OCI-LY3 (cell line): ENCODE data around the gene AGER.
A peak's percentile ranks its signal among the peaks of the same experiment; 100 is the strongest.

ENCODE experiments used
- H2AFZ ChIP-seq: fragments of 200-600, 300-600 bp; shearing (Covaris generic); 2 replicates; pipeline ENCODE4 v1.6.0; 2014; ENCODE audit warnings: antibody characterized with exemption, low read depth, low read length
- H3K27ac ChIP-seq: fragments of 200-600, 300-600 bp; sonication (generic); 2 replicates; pipeline ENCODE4 v1.5.1; 2014; ENCODE audit warnings: mild to moderate bottlenecking, low read length, moderate library complexity, mixed read lengths
- H3K27me3 ChIP-seq: fragments of 200-600, 300-600 bp; sonication (generic); 2 replicates; pipeline ENCODE4 v1.6.1; 2014; ENCODE audit warnings: low read depth, low read length, mixed read lengths
- H3K36me3 ChIP-seq: fragments of 200-600, 300-600 bp; sonication (generic); replicated peaks from 2 replicates; pipeline ENCODE3; 2014; ENCODE audit warnings: low read depth, low read length, mixed read lengths
- H3K4me1 ChIP-seq: fragments of 300-600, 200-600 bp; sonication (generic); 2 replicates; pipeline ENCODE4 v1.6.1; 2014; ENCODE audit warnings: low read length, mixed read lengths
- H3K4me2 ChIP-seq: fragments of 200-600, 300-600 bp; sonication (generic); 2 replicates; pipeline ENCODE4 v1.6.1; 2014; ENCODE audit warnings: low read length, mixed read lengths
- H3K4me3 ChIP-seq: fragments of 300-600, 200-600 bp; sonication (generic); 2 replicates; pipeline ENCODE4 v1.5.1; 2014; ENCODE audit warnings: antibody characterized with exemption, mild to moderate bottlenecking, low read length, moderate library complexity
- H3K79me2 ChIP-seq: fragments of 300-600, 200-600 bp; shearing (Covaris generic); 2 replicates; pipeline ENCODE4 v1.6.1; 2014; ENCODE audit warnings: mild to moderate bottlenecking, low read length, mixed read lengths
- H3K9ac ChIP-seq: fragments of 300-600, 200-600 bp; shearing (Covaris generic); 2 replicates; pipeline ENCODE4 v1.6.0; 2014; ENCODE audit warnings: mild to moderate bottlenecking, low read length, moderate library complexity
- H3K9me3 ChIP-seq: fragments of 200-600, 300-600 bp; shearing (Covaris generic); 2 replicates; pipeline ENCODE4 v1.6.1; 2014; ENCODE audit warnings: low read length, mixed read lengths; ENCODE audit not compliant: insufficient read depth
- H4K20me1 ChIP-seq: fragments of 200-600, 300-600 bp; sonication (generic); 2 replicates; pipeline ENCODE4 v1.6.1; 2016; ENCODE audit warnings: low read length, mixed read lengths; ENCODE audit not compliant: insufficient read depth
- CTCF ChIP-seq: fragments of 200-600, 300-600 bp; sonication (generic); IDR thresholded peaks from 2 replicates; pipeline ENCODE4 v1.5.1; 2014; ENCODE audit warnings: antibody characterized with exemption, low read length, low read depth
- EZH2phosphoT487 ChIP-seq: fragments of 200-600 bp; shearing (Covaris generic); IDR thresholded peaks from 2 replicates; pipeline ENCODE4 v1.6.1; 2018; ENCODE audit warnings: antibody characterized with exemption, mixed run types, low read depth

Gene AGER

GRCh38 chr6:32154514-32155161, 29.4 kb downstream of the AGER start:
- H3K9ac ChIP-seq, result peak overlapping the region; percentile 75
- H4K20me1 ChIP-seq, result no peaks in the 10 kb centered on the region
- no peaks in the 10 kb centered on the region for H3K9me3 ChIP-seq
- H3K4me1 ChIP-seq, result peaks cover 8% of the 10 kb centered on the region
- no peaks in the 10 kb centered on the region for H3K27me3 ChIP-seq
- H3K4me3 ChIP-seq, result peak overlapping the region; percentile 96
- no peaks in the 10 kb centered on the region for H3K36me3 ChIP-seq
- no peak overlapping the region for H3K27ac ChIP-seq
- peak overlapping the region; percentile 84 for H3K4me2 ChIP-seq
- TF ChIP-seq CTCF (peak; percentile 57), EZH2phosphoT487 (no peak)
- peak overlapping the region; percentile 97; the same call in 1 of the 2 replicates for H2AFZ ChIP-seq
- no peaks in the 10 kb centered on the region for H3K79me2 ChIP-seq

GRCh38 chr6:32153564-32154513, 30.2 kb downstream of the AGER start, which contains the start of gene PPT2:
Gene PPT2 (plus strand): TSS chr6:32154141. CDS start chr6:32154595, 454 bp downstream.
- Histone ChIP-seq H3K4me3 (peak within 1 kb of the TSS; percentile 96), H3K27ac (no peak within 1 kb of the TSS), H3K27me3 (no peaks in the 10 kb centered on the region), H3K9me3 (no peaks in the 10 kb centered on the region), H4K20me1 (no peaks in the 10 kb centered on the region), H3K9ac (peak within 1 kb of the TSS; percentile 75), H3K4me2 (peak within 1 kb of the TSS; percentile 84), H2AFZ (peak within 1 kb of the TSS; percentile 97), H3K4me1 (peaks cover 8% of the 10 kb centered on the region), H3K79me2 (no peaks in the 10 kb centered on the region), H3K36me3 (no peaks in the 10 kb centered on the region)
- TF ChIP-seq EZH2phosphoT487 (no peak), CTCF (no peak)

- no peak overlapping the region for H3K9ac ChIP-seq
- H3K4me1 ChIP-seq, result peaks cover 8% of the 10 kb centered on the region
- no peak overlapping the region for H3K27ac ChIP-seq
- peak overlapping the region; percentile 84 for H3K4me2 ChIP-seq
- peak overlapping the region; percentile 96 for H3K4me3 ChIP-seq
- no peak overlapping the region for H2AFZ ChIP-seq
- H4K20me1 ChIP-seq, result no peaks in the 10 kb centered on the region
- no peaks in the 10 kb centered on the region for H3K27me3 ChIP-seq
- no peak for TF ChIP-seq EZH2phosphoT487
- no peak for TF ChIP-seq CTCF
- H3K36me3 ChIP-seq, result no peaks in the 10 kb centered on the region
- no peaks in the 10 kb centered on the region for H3K9me3 ChIP-seq
- H3K79me2 ChIP-seq, result no peaks in the 10 kb centered on the region
These were observed 31.1 kb downstream of the AGER start for GRCh38 chr6:32152769-32153563.
